WTC11 (cell line): ENCODE measurements around the gene NTRK2.

ENCODE experiments used
- ARID4B ChIP-seq: sonication (generic); formaldehyde crosslinking; IDR thresholded peaks from 2 replicates; pipeline ENCODE4 v1.8.0; 2023; ENCODE audit warnings: missing genetic modification reagents, mild to moderate bottlenecking, borderline replicate concordance
- ATF3 ChIP-seq: sonication (generic); formaldehyde crosslinking; conservative IDR thresholded peaks from 2 replicates; pipeline ENCODE4 v1.8.1; 2022; ENCODE audit warnings: mild to moderate bottlenecking, missing genetic modification reagents
- CREM ChIP-seq: sonication (generic); formaldehyde crosslinking; IDR thresholded peaks from 2 replicates; pipeline ENCODE4 v1.8.1; 2022; ENCODE audit warnings: mild to moderate bottlenecking, missing genetic modification reagents, moderate library complexity
- CTCF ChIP-seq: fragments of 200-600 bp; IDR thresholded peaks from 2 replicates; pipeline ENCODE4 v1.8.0; 2022; ENCODE audit warnings: antibody characterized with exemption
- E2F1 ChIP-seq: sonication (generic); formaldehyde crosslinking; IDR thresholded peaks from 2 replicates; pipeline ENCODE4 v1.8.0; 2022; ENCODE audit warnings: mild to moderate bottlenecking, missing genetic modification reagents
- ELF4 ChIP-seq: sonication (generic); formaldehyde crosslinking; IDR thresholded peaks from 2 replicates; pipeline ENCODE4 v1.8.1; 2022; ENCODE audit warnings: low read depth, mild to moderate bottlenecking, moderate library complexity, missing genetic modification reagents
- GTF2I ChIP-seq: fragments of 250-450 bp; sonication (Bioruptor Pico); conservative IDR thresholded peaks from 2 replicates; pipeline ENCODE4 v1.4.0; 2021; ENCODE audit warnings: mild to moderate bottlenecking
- KAT7 ChIP-seq: sonication (generic); formaldehyde crosslinking; IDR thresholded peaks from 2 replicates; pipeline ENCODE4 v1.8.1; 2023; ENCODE audit warnings: missing genetic modification reagents, mild to moderate bottlenecking, borderline replicate concordance
- NR2C2 ChIP-seq: sonication (generic); formaldehyde crosslinking; IDR thresholded peaks from 2 replicates; pipeline ENCODE4 v1.8.0; 2022; ENCODE audit warnings: mild to moderate bottlenecking, missing genetic modification reagents
- SMAD4 ChIP-seq: sonication (generic); formaldehyde crosslinking; IDR thresholded peaks from 2 replicates; pipeline ENCODE4 v1.8.0; 2022; ENCODE audit warnings: mild to moderate bottlenecking, missing genetic modification reagents
- TCF7 ChIP-seq: sonication (generic); formaldehyde crosslinking; IDR thresholded peaks from 2 replicates; pipeline ENCODE4 v1.8.0; 2022; ENCODE audit warnings: mild to moderate bottlenecking, low read depth, missing genetic modification reagents, moderate library complexity
- ZNF232 ChIP-seq: sonication (generic); formaldehyde crosslinking; IDR thresholded peaks from 2 replicates; pipeline ENCODE4 v1.8.0; 2022; ENCODE audit warnings: mild to moderate bottlenecking, missing genetic modification reagents
- ZNF416 ChIP-seq: fragments of 250-450 bp; sonication (Bioruptor Pico); IDR thresholded peaks from 2 replicates; pipeline ENCODE4 v1.9.0; 2021; ENCODE audit warnings: mild to moderate bottlenecking, inconsistent platforms
- ZNF512 ChIP-seq: sonication (generic); formaldehyde crosslinking; IDR thresholded peaks from 2 replicates; pipeline ENCODE4 v1.8.1; 2022; ENCODE audit warnings: missing genetic modification reagents, borderline replicate concordance

GRCh38 chr9:84811751-84812074 is 142.2 kb downstream of the NTRK2 start:
- TF ChIP-seq ZNF232 (no peak), ARID4B (CRISPR knock-in tag) (no peak), CTCF (no peak), ELF4 (CRISPR knock-in tag) (no peak), SMAD4 (no peak), E2F1 (CRISPR knock-in tag) (no peak), GTF2I (no peak), NR2C2 (no peak), CREM (no peak), ZNF512 (CRISPR knock-in tag) (no peak), ZNF416 (no peak), KAT7 (no peak), TCF7 (no peak), ATF3 (CRISPR knock-in tag) (no peak)
